Measurements from ENCODE around the gene CORO1C.

CORO1C gene

GRCh38 chr12:108597559-108598471 is 133.5 kb downstream of the CORO1C start, which contains the start of gene TMEM119:
Gene TMEM119, minus strand, starts transcription at chr12:108598084. Its CDS starts 5,701 bp downstream, at chr12:108592383.
- no peak for DNase-seq

GRCh38 chr12:108596854-108597558 is 134.3 kb downstream of the CORO1C start:
- no peak for DNase-seq

- no peak for DNase-seq
These were observed 135.3 kb downstream of the CORO1C start for GRCh38 chr12:108595711-108596647.

All from CD4-positive, alpha-beta T cell treated with Interleukin-10 for 1 hour (primary cell).